Astrocyte (in vitro differentiated cells and primary cell): Measurements from ENCODE around the gene DVL3. TPM values are rescaled to one million over a fixed set of nuclear protein-coding genes. Genes with fewer than 3 reads are reported as not detected.
A peak's percentile ranks its signal among the peaks of the same experiment; 100 is the strongest.

Experiments
- DNase-seq: peaks from one replicate; pipeline ENCODE4 v3.0.0-alpha.2; 2010; ENCODE audit warnings: low read depth
- FAIRE-seq: peaks from 2 replicates; lab custom pipeline; 2011; peaks lifted over from hg19 to GRCh38; lab: Jason Lieb, UNC
- H2AFZ ChIP-seq: 2 replicates; pipeline ENCODE4 v1.6.0; 2012; ENCODE audit warnings: low read depth, low read length, inconsistent platforms
- H3K27ac ChIP-seq: 2 replicates; pipeline ENCODE4 v1.5.1; 2011; ENCODE audit warnings: low read depth, low read length, inconsistent platforms
- H3K27me3 ChIP-seq: 2 replicates; pipeline ENCODE4 v1.6.0; 2011; ENCODE audit warnings: low read length, inconsistent platforms; ENCODE audit not compliant: insufficient read depth
- H3K36me3 ChIP-seq: 2 replicates; pipeline ENCODE4 v1.5.1; 2011; ENCODE audit warnings: low read length, inconsistent platforms; ENCODE audit not compliant: insufficient read depth
- H3K4me1 ChIP-seq: 2 replicates; pipeline ENCODE4 v1.5.1; 2011; ENCODE audit warnings: low read length, inconsistent platforms; ENCODE audit not compliant: insufficient read depth
- H3K4me2 ChIP-seq: 2 replicates; pipeline ENCODE4 v1.6.0; 2012; ENCODE audit warnings: low read length, inconsistent platforms
- H3K4me3 ChIP-seq: 2 replicates; pipeline ENCODE4 v1.5.1; 2011; ENCODE audit warnings: low read depth, mild to moderate bottlenecking, low read length, inconsistent platforms; ENCODE audit not compliant: insufficient read depth
- H3K79me2 ChIP-seq: 2 replicates; pipeline ENCODE4 v1.6.0; 2012; ENCODE audit warnings: mild to moderate bottlenecking, low read length, inconsistent platforms; ENCODE audit not compliant: insufficient read depth
- H3K9ac ChIP-seq: 2 replicates; pipeline ENCODE4 v1.6.0; 2012; ENCODE audit warnings: mild to moderate bottlenecking, low read length, inconsistent platforms
- H3K9me3 ChIP-seq: 2 replicates; pipeline ENCODE4 v1.5.1; 2012; ENCODE audit warnings: low read depth, mild to moderate bottlenecking, low read length, inconsistent platforms; ENCODE audit not compliant: insufficient read depth
- H4K20me1 ChIP-seq: 2 replicates; pipeline ENCODE4 v1.6.0; 2012; ENCODE audit warnings: low read length, inconsistent platforms; ENCODE audit not compliant: insufficient read depth
- H3K27ac Mint-ChIP-seq: one replicate; pipeline ENCODE4 v1.8.0; 2021; ENCODE audit warnings: mild to moderate bottlenecking, mixed read lengths; ENCODE audit not compliant: unreplicated experiment
- H3K27me3 Mint-ChIP-seq: one replicate; pipeline ENCODE4 v1.8.0; 2021; ENCODE audit warnings: low read depth, mixed read lengths; ENCODE audit not compliant: unreplicated experiment
- H3K36me3 Mint-ChIP-seq: one replicate; pipeline ENCODE4 v1.8.0; 2021; ENCODE audit warnings: low read depth, mixed read lengths; ENCODE audit not compliant: unreplicated experiment
- H3K4me1 Mint-ChIP-seq: one replicate; pipeline ENCODE4 v1.8.0; 2021; ENCODE audit warnings: low read depth, mixed read lengths; ENCODE audit not compliant: unreplicated experiment
- H3K4me3 Mint-ChIP-seq: one replicate; pipeline ENCODE4 v1.8.0; 2021; ENCODE audit warnings: mild to moderate bottlenecking, moderate library complexity, mixed read lengths; ENCODE audit not compliant: unreplicated experiment
- H3K9me3 Mint-ChIP-seq: one replicate; pipeline ENCODE4 v1.8.0; 2021; ENCODE audit warnings: mild to moderate bottlenecking, mixed read lengths; ENCODE audit not compliant: unreplicated experiment
- EZH2 ChIP-seq: IDR thresholded peaks from 2 replicates; pipeline ENCODE4 v1.6.1; 2012; ENCODE audit warnings: mild to moderate bottlenecking, low read length, inconsistent platforms; ENCODE audit not compliant: insufficient read depth
- total RNA-seq: library from RNA; stranded (reverse); gene quantifications from 2 replicates; pipeline ENCODE4 v1.2.1, GENCODE V29; 2021
- TF ChIP-seq, protein P1 (sequence below): IDR thresholded peaks from 2 replicates; pipeline ENCODE4 v1.5.1; 2011; ENCODE audit warnings: low read depth, mild to moderate bottlenecking, inconsistent platforms, low read length, moderate library complexity; ENCODE audit not compliant: insufficient read depth

The DVL3 gene
- total RNA-seq, 1 donor from 2014 or later = 110 TPM

GRCh38 chr3:184193991-184194539 is 38.9 kb downstream of the DVL3 start:
- FAIRE-seq = no peak
- Histone ChIP-seq H3K9ac (no peak overlapping the region), H3K4me2 (no peak overlapping the region), H4K20me1 (peaks cover 35% of the 10 kb centered on the region), H3K36me3 (peaks cover 46% of the 10 kb centered on the region), H3K27me3 (no peaks in the 10 kb centered on the region), H3K27ac (no peak overlapping the region), H3K79me2 (peaks cover 14% of the 10 kb centered on the region), H3K4me3 (no peak overlapping the region), H3K4me1 (no peaks in the 10 kb centered on the region), H2AFZ (no peak overlapping the region), H3K9me3 (no peaks in the 10 kb centered on the region)
- Mint-ChIP-seq H3K4me3 (no peak overlapping the region), H3K27ac (peak overlapping the region; percentile 34), H3K4me1 (peaks cover 5% of the 10 kb centered on the region), H3K9me3 (no peaks in the 10 kb centered on the region), H3K27me3 (no peaks in the 10 kb centered on the region), H3K36me3 (peaks cover 33% of the 10 kb centered on the region)
- DNase-seq = no peak
- TF ChIP-seq, protein P1, sequence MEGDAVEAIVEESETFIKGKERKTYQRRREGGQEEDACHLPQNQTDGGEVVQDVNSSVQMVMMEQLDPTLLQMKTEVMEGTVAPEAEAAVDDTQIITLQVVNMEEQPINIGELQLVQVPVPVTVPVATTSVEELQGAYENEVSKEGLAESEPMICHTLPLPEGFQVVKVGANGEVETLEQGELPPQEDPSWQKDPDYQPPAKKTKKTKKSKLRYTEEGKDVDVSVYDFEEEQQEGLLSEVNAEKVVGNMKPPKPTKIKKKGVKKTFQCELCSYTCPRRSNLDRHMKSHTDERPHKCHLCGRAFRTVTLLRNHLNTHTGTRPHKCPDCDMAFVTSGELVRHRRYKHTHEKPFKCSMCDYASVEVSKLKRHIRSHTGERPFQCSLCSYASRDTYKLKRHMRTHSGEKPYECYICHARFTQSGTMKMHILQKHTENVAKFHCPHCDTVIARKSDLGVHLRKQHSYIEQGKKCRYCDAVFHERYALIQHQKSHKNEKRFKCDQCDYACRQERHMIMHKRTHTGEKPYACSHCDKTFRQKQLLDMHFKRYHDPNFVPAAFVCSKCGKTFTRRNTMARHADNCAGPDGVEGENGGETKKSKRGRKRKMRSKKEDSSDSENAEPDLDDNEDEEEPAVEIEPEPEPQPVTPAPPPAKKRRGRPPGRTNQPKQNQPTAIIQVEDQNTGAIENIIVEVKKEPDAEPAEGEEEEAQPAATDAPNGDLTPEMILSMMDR = no peak
- TF ChIP-seq EZH2 = no peak

DNA sequence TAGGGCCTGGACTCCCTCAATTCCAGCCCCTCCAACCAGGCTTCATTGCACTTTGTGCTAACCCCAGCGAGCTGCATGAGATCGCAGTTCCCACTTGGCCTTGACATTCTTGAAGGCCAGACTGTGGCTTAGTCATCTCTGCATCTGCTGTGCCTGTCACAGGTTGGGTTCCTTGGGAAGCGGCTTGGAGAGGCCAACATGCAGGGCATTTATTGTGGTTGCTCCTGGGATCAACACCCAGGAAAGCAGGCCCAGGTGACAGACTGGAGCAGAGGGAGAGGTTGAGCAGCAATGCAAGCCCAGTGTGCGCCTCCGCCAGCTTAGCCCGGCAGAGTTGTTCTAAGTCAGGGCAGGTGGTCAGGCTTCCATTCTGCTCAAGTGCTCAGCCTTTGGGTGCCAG is 41.4 kb downstream of the DVL3 start:
- no peak for TF ChIP-seq EZH2
- TF ChIP-seq, protein P1 = no peak

GRCh38 chr3:184198509-184198908 is 43.3 kb downstream of the DVL3 start:
- Mint-ChIP-seq H3K9me3 (no peaks in the 10 kb centered on the region), H3K4me1 (peaks cover 5% of the 10 kb centered on the region)

More for the DNA sequence above, 41.4 kb downstream of the DVL3 start:
- FAIRE-seq = no peak
- Mint-ChIP-seq H3K4me1 (peaks cover 5% of the 10 kb centered on the region), H3K4me3 (no peak overlapping the region), H3K9me3 (no peaks in the 10 kb centered on the region), H3K27me3 (no peaks in the 10 kb centered on the region), H3K36me3 (peaks cover 22% of the 10 kb centered on the region), H3K27ac (no peak overlapping the region)
- H4K20me1 ChIP-seq = peaks cover 15% of the 10 kb centered on the region
- no peak overlapping the region for H3K9ac ChIP-seq
- no peak for DNase-seq
- no peaks in the 10 kb centered on the region for H3K27me3 ChIP-seq
- no peaks in the 10 kb centered on the region for H3K4me1 ChIP-seq
- no peak overlapping the region for H3K4me2 ChIP-seq
- no peaks in the 10 kb centered on the region for H3K9me3 ChIP-seq
- no peaks in the 10 kb centered on the region for H3K79me2 ChIP-seq
- no peak overlapping the region for H3K27ac ChIP-seq
- no peak overlapping the region for H3K4me3 ChIP-seq
- peaks cover 32% of the 10 kb centered on the region for H3K36me3 ChIP-seq
- H2AFZ ChIP-seq = no peak overlapping the region

More at GRCh38 chr3:184198509-184198908, 43.3 kb downstream of the DVL3 start:
- Histone ChIP-seq H3K27ac (no peak overlapping the region), H3K4me2 (no peak overlapping the region), H4K20me1 (peaks cover 7% of the 10 kb centered on the region), H3K9ac (no peak overlapping the region), H3K79me2 (no peaks in the 10 kb centered on the region), H3K4me3 (no peak overlapping the region), H3K4me1 (no peaks in the 10 kb centered on the region), H3K36me3 (peaks cover 15% of the 10 kb centered on the region), H3K27me3 (peaks cover 3% of the 10 kb centered on the region), H2AFZ (no peak overlapping the region), H3K9me3 (no peaks in the 10 kb centered on the region)
- DNase-seq (no peak), FAIRE-seq (no peak)
- H3K27ac Mint-ChIP-seq = no peak overlapping the region
- no peak overlapping the region for H3K4me3 Mint-ChIP-seq
- H3K27me3 Mint-ChIP-seq = no peaks in the 10 kb centered on the region
- H3K36me3 Mint-ChIP-seq = peaks cover 16% of the 10 kb centered on the region
- TF ChIP-seq, protein P1 = no peak
- no peak for TF ChIP-seq EZH2
